Spleen (tissue), 7 donors: ENCODE results near the gene TMEM233.

ENCODE experiments used
- CTCF ChIP-seq, 11 experiments: fragments of 200-600 bp in 7 of 11; fragments of 450-650 bp in 4 of 11; sonication (generic) in 4 of 11; IDR thresholded peaks in 8 of 11; conservative IDR thresholded peaks in 3 of 11; 1 replicate in 7 of 11; 2 replicates in 4 of 11; pipeline versions ENCODE4 v1.4.0 to v1.8.0; 2016 to 2021; ENCODE audit warnings: antibody characterized with exemption in 11 of 11, inconsistent platforms in 4 of 11, mild to moderate bottlenecking in 1 of 11
- POLR2A ChIP-seq, 3 donors: fragments of 450-650 bp; IDR thresholded peaks; one replicate each; pipeline ENCODE4 v1.5.1; 2017; ENCODE audit warnings: antibody characterized with exemption in 3 of 3, mild to moderate bottlenecking in 1 of 3
- donor health status: DM: no; HTN: no; CAD: no; lungs with moderate emphysema.
- donor health status: DM: no; HTN: no; CAD: no.
- donor health status: DM: no; HTN: no; CAD: no.

GRCh38 chr12:119598159-119598558 lies 4.6 kb downstream of the TMEM233 start:
- TF ChIP-seq CTCF (IDR thresholded peaks at IDR 0.05 in 8 of 11, conservative IDR thresholded peaks at IDR 0.05 in 3 of 11) (no peak), POLR2A (IDR thresholded peaks at IDR 0.05) (no peak)
